Gastrocnemius medialis (tissue), 4 donors: ENCODE results near the gene ARHGAP33. TPM values are rescaled to one million over a fixed set of nuclear protein-coding genes. Genes with fewer than 3 reads are reported as not detected.

ENCODE experiments used
- ATAC-seq, 2 donors: fragments of 150-250 bp; one replicate each; pipeline ENCODE4 v1.9.1; 2016
- DNase-seq, 2 donors: peaks; one replicate each; pipeline ENCODE4 v3.0.0-alpha.2; 2019
- H3K27ac ChIP-seq, 4 donors: fragments of 200-600 bp; sonication (generic); 1 replicate in 1 of 4; 2 replicates in 3 of 4; pipeline ENCODE4 v1.5.1; 2016 to 2018; ENCODE audit warnings: mild to moderate bottlenecking in 2 of 4, moderate library complexity in 1 of 4
- H3K27me3 ChIP-seq, 3 donors: fragments of 200-600 bp; sonication (generic) in 2 of 3; 1 replicate in 1 of 3; 2 replicates in 2 of 3; pipeline versions ENCODE4 v1.5.1 to v1.6.0; 2016 to 2019; ENCODE audit warnings: mild to moderate bottlenecking in 1 of 3, moderate library complexity in 1 of 3
- H3K36me3 ChIP-seq, 2 donors: fragments of 200-600 bp; sonication (generic) in 1 of 2; one replicate each; pipeline ENCODE4 v1.5.1; 2017 to 2018
- H3K4me1 ChIP-seq, 2 donors: fragments of 200-600 bp; sonication (generic) in 1 of 2; one replicate each; pipeline ENCODE4 v1.5.1; 2016 to 2017; ENCODE audit warnings: mild to moderate bottlenecking in 2 of 2
- H3K4me3 ChIP-seq, 4 donors: fragments of 200-600 bp; sonication (generic) in 3 of 4; 1 replicate in 1 of 4; 2 replicates in 3 of 4; pipeline ENCODE4 v1.5.1; 2016 to 2019; ENCODE audit warnings: mild to moderate bottlenecking in 2 of 4
- H3K9me3 ChIP-seq, 3 donors: fragments of 200-600 bp; sonication (generic) in 2 of 3; 1 replicate in 1 of 3; 2 replicates in 2 of 3; pipeline ENCODE4 v1.5.1; 2016 to 2019
- POLR2A ChIP-seq, 2 donors: fragments of 450-650 bp; IDR thresholded peaks; one replicate each; pipeline ENCODE4 v1.6.1; 2017; ENCODE audit warnings: antibody characterized with exemption in 2 of 2, mild to moderate bottlenecking in 2 of 2, moderate library complexity in 2 of 2
- in situ Hi-C, 4 donors: fragments of 200-750 bp; cut with MboI; loops; one replicate each; pipeline versions ENCODE4 v1.15.0 to v1.8.0; 2017; ENCODE audit warnings: low sequenced_read_pairs in 4 of 4
- intact Hi-C: fragments of 100-400 bp; cut with DNase I; formaldehyde crosslinking; loops from one replicate; pipeline ENCODE4 v1.15.1; 2023; ENCODE audit warnings: low total_unique reads
- total RNA-seq, 4 donors: library from RNA; depleted of rRNA; stranded (reverse); fragments of >200 nt; gene quantifications; one replicate each; pipeline versions ENCODE4 v1.1.0 to v1.2.3, GENCODE V29; 2016
- TF ChIP-seq, protein P1 (sequence below), 5 experiments: fragments of 450-650 bp in 3 of 5; fragments of 200-600 bp in 2 of 5; sonication (generic) in 2 of 5; IDR thresholded peaks in 4 of 5; conservative IDR thresholded peaks in 1 of 5; 1 replicate in 4 of 5; 2 replicates in 1 of 5; pipeline ENCODE4 v1.5.1; 2016 to 2019; ENCODE audit warnings: antibody characterized with exemption in 5 of 5, mild to moderate bottlenecking in 3 of 5, moderate library complexity in 3 of 5

Gene ARHGAP33
- total RNA-seq, 4 donors from 2014 or later = 0.22 to 4.7 (median 2.2) TPM

DNA sequence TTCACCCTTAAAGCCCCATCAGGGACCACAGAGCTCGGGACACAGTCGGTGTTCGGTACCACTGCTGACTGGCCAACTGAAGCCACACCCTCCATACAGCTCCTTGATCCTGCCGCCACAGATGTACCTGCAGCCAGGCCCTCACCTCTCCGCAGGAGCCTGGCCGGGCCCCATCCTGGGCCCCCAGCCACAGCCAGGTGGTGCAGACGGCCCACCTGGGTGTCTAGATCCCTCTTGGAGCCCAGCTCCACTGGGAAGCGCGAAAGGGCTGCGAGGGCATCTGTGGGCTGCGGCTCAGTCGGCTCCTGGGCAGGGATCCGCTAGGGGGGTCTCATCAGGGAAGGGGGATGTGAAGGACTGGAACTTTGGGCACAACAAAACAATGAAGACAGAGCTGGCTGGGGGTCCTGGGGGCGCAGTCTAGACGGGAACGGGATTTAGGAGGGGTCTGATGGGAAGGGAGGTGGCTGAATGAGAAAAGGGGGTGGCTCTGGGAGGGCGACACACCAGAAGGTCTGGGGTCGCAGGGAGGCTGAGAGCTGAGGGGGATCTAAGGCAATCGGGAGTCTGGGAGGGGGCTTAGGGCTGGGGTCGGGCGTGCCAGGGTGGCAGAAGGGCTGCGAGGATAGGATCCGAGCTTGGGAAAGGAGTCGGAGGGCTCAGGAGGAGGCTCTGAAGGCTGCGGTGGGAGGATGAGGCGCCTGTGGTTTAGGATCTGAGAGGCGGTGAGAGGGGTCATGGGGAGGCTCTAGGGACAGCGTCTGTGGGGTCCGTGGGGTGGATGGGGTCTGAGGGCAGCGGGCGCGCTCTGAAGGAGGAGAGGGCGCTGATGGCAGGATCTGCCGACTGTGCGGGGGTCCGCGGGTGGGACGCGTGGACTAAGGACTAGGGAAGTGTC is 21.5 kb downstream of the ARHGAP33 start:
- Histone ChIP-seq H3K4me1 (no peaks in the 10 kb centered on the region), H3K4me3 (no peak overlapping the region), H3K9me3 (no peaks in the 10 kb centered on the region), H3K27me3 (peaks cover 17 to 32% (median 22%) of the 10 kb centered on the region in 3 donors), H3K36me3 (no peaks in the 10 kb centered on the region), H3K27ac (no peak overlapping the region)
- in situ Hi-C loops (no loop called here), intact Hi-C loops (no loop called here)
- TF ChIP-seq POLR2A (IDR thresholded peaks at IDR 0.05) = no peak
- TF ChIP-seq, protein P1, sequence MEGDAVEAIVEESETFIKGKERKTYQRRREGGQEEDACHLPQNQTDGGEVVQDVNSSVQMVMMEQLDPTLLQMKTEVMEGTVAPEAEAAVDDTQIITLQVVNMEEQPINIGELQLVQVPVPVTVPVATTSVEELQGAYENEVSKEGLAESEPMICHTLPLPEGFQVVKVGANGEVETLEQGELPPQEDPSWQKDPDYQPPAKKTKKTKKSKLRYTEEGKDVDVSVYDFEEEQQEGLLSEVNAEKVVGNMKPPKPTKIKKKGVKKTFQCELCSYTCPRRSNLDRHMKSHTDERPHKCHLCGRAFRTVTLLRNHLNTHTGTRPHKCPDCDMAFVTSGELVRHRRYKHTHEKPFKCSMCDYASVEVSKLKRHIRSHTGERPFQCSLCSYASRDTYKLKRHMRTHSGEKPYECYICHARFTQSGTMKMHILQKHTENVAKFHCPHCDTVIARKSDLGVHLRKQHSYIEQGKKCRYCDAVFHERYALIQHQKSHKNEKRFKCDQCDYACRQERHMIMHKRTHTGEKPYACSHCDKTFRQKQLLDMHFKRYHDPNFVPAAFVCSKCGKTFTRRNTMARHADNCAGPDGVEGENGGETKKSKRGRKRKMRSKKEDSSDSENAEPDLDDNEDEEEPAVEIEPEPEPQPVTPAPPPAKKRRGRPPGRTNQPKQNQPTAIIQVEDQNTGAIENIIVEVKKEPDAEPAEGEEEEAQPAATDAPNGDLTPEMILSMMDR (IDR thresholded peaks at IDR 0.05 in 4 of 5, conservative IDR thresholded peaks at IDR 0.05 in 1 of 5) = no peak
- no peak for ATAC-seq
- DNase-seq = no peak

DNA sequence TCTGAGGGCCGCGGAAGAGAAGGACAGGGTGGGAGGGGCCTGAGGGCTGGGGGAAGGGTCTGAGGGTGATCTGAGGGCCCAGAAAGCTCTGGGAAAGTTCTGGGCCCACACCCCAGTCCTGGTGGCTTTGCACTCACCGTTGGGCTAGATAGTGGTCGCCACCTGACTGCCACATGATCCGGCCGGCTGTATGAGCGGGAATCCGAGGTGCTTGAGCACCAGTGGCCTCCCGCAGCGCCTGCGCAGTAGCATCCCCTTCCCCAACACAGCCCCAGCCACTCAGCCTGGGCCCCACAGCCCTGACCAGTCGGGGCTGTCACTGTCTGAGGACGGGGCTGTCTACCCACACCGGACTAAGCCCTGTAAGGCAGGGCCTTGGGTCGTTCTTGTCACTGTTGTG is 22.3 kb downstream of the ARHGAP33 start:
- ATAC-seq (no peak), DNase-seq (no peak)
- Histone ChIP-seq H3K36me3 (no peaks in the 10 kb centered on the region), H3K4me3 (no peak overlapping the region), H3K27me3 (peaks cover 17 to 32% (median 22%) of the 10 kb centered on the region in 3 donors), H3K27ac (no peak overlapping the region), H3K9me3 (no peaks in the 10 kb centered on the region), H3K4me1 (no peaks in the 10 kb centered on the region)
- in situ Hi-C loops = no loop called here
- intact Hi-C loops = no loop called here
- TF ChIP-seq POLR2A (IDR thresholded peaks at IDR 0.05) = no peak
- TF ChIP-seq, protein P1 (IDR thresholded peaks at IDR 0.05 in 4 of 5, conservative IDR thresholded peaks at IDR 0.05 in 1 of 5) = no peak

DNA sequence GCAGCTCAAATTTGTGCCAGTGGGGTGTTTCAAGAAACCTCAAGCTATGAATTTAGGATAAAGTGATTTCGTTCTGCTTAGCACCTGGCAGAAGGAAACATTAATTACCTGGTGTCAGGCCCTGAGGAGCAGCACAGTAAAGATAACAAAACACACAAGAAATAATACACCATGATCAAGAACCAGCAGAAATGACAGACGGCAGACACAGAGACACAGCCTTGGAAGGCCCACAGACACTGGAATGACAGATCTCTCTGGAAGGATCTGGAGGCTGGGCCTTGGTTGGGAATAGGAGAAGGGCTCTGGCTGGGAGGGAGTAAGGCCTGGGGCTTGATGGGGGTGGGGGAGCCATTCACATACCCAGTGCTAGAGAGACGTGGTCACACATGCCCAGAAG is 26.5 kb downstream of the ARHGAP33 start:
- H3K27ac ChIP-seq = no peak overlapping the region
- TF ChIP-seq, protein P1 (IDR thresholded peaks at IDR 0.05 in 4 of 5, conservative IDR thresholded peaks at IDR 0.05 in 1 of 5) = no peak
- TF ChIP-seq POLR2A (IDR thresholded peaks at IDR 0.05) = no peak
- ATAC-seq (no peak), DNase-seq (no peak)
- in situ Hi-C loops = no loop called here
- H3K4me3 ChIP-seq = no peak overlapping the region
- no peaks in the 10 kb centered on the region for H3K9me3 ChIP-seq
- no peaks in the 10 kb centered on the region for H3K36me3 ChIP-seq
- H3K4me1 ChIP-seq = no peaks in the 10 kb centered on the region
- H3K27me3 ChIP-seq = peaks cover 13 to 24% (median 14%) of the 10 kb centered on the region in 3 donors
- intact Hi-C loops = no loop called here

GRCh38 chr19:35805526-35806102 is 30.2 kb downstream of the ARHGAP33 start:
- no peak overlapping the region for H3K27ac ChIP-seq
- no peaks in the 10 kb centered on the region for H3K9me3 ChIP-seq
- H3K4me1 ChIP-seq = no peaks in the 10 kb centered on the region
- TF ChIP-seq POLR2A (IDR thresholded peaks at IDR 0.05) = no peak
- TF ChIP-seq, protein P1 (IDR thresholded peaks at IDR 0.05 in 4 of 5, conservative IDR thresholded peaks at IDR 0.05 in 1 of 5) = no peak
- ATAC-seq (no peak), DNase-seq (no peak)
- no peak overlapping the region for H3K4me3 ChIP-seq
- H3K27me3 ChIP-seq = no peaks in the 10 kb centered on the region
- intact Hi-C loops (no loop called here), in situ Hi-C loops (no loop called here)
- no peaks in the 10 kb centered on the region for H3K36me3 ChIP-seq
